Neural cell (in vitro differentiated cells): ENCODE data around the gene MYCN. TPM values are rescaled to one million over a fixed set of nuclear protein-coding genes. Genes with fewer than 3 reads are reported as not detected.

Experiments used
- H2AFZ ChIP-seq: fragments of 200-600, 300-800 bp; sonication (generic), shearing (Covaris generic); 2 replicates; pipeline ENCODE4 v1.6.0; 2014; ENCODE audit warnings: low read depth, mild to moderate bottlenecking, antibody characterized with exemption, low read length, moderate library complexity
- H3F3A ChIP-seq: fragments of 200-600 bp; shearing (Covaris generic); 2 replicates; pipeline ENCODE4 v1.6.1; 2016; ENCODE audit warnings: mild to moderate bottlenecking, moderate library complexity, mixed read lengths, antibody characterized with exemption, low read length; ENCODE audit not compliant: insufficient read depth, poor library complexity, severe bottlenecking
- H3K27ac ChIP-seq: fragments of 200-600, 300-800 bp; sonication (generic), shearing (Covaris generic); 2 replicates; pipeline ENCODE4 v1.5.1; 2014; ENCODE audit warnings: mild to moderate bottlenecking, low read length, moderate library complexity
- H3K27me3 ChIP-seq: fragments of 300-800, 200-600 bp; sonication (generic), shearing (Covaris generic); 2 replicates; pipeline ENCODE4 v1.6.0; 2014; ENCODE audit warnings: mild to moderate bottlenecking, low read depth, low read length, moderate library complexity; ENCODE audit not compliant: insufficient read depth
- H3K36me3 ChIP-seq: fragments of 300-800, 200-600 bp; sonication (generic), shearing (Covaris generic); 2 replicates; pipeline ENCODE4 v1.5.1; 2014; ENCODE audit warnings: mild to moderate bottlenecking, antibody characterized with exemption, low read length, moderate library complexity; ENCODE audit not compliant: insufficient read depth
- H3K4me2 ChIP-seq: fragments of 300-800, 200-600 bp; sonication (generic), shearing (Covaris generic); 2 replicates; pipeline ENCODE4 v1.6.0; 2014; ENCODE audit warnings: mild to moderate bottlenecking, low read length
- H3K4me3 ChIP-seq: fragments of 300-800, 200-600 bp; sonication (generic), shearing (Covaris generic); 2 replicates; pipeline ENCODE4 v1.5.1; 2014; ENCODE audit warnings: mild to moderate bottlenecking, low read length, moderate library complexity
- H3K79me2 ChIP-seq: fragments of 200-600 bp; shearing (Covaris generic); replicated peaks from 2 replicates; pipeline ENCODE4 v1.6.0; 2014; ENCODE audit warnings: mild to moderate bottlenecking, low read length, moderate library complexity; ENCODE audit not compliant: insufficient read depth
- H3K9ac ChIP-seq: fragments of 300-800, 200-600 bp; sonication (generic), shearing (Covaris generic); 2 replicates; pipeline ENCODE4 v1.6.1; 2016; ENCODE audit warnings: mild to moderate bottlenecking, low read length, mixed read lengths
- H3K9me2 ChIP-seq: fragments of 200-600 bp; shearing (Covaris generic); 2 replicates; pipeline ENCODE4 v1.6.1; 2016; ENCODE audit warnings: mild to moderate bottlenecking, low read length, mixed read lengths; ENCODE audit not compliant: insufficient read depth
- H3K9me3 ChIP-seq: fragments of 200-600, 300-800 bp; sonication (generic), shearing (Covaris generic); 2 replicates; pipeline ENCODE4 v1.6.1; 2016; ENCODE audit warnings: mild to moderate bottlenecking, mixed run types, low read length, moderate library complexity, mixed read lengths
- H4K20me1 ChIP-seq: fragments of 200-600 bp; shearing (Covaris generic); 2 replicates; pipeline ENCODE4 v1.6.1; 2016; ENCODE audit warnings: mild to moderate bottlenecking, mixed run types; ENCODE audit not compliant: insufficient read depth
- CTCF ChIP-seq: fragments of 450-650 bp; IDR thresholded peaks from 2 replicates; pipeline ENCODE4 v1.5.1; 2014; ENCODE audit warnings: antibody characterized with exemption, mild to moderate bottlenecking, moderate library complexity; ENCODE audit not compliant: poor library complexity, severe bottlenecking
- EP300 ChIP-seq: fragments of 450-650 bp; conservative IDR thresholded peaks from 2 replicates; pipeline ENCODE4 v1.6.1; 2014; ENCODE audit warnings: antibody characterized with exemption, mild to moderate bottlenecking, moderate library complexity; ENCODE audit not compliant: poor library complexity, severe bottlenecking
- EZH2 ChIP-seq: fragments of 200-600, 300-800 bp; shearing (Covaris generic), sonication (generic); IDR thresholded peaks from 2 replicates; pipeline ENCODE4 v1.6.1; 2014; ENCODE audit warnings: antibody characterized with exemption, low read length, borderline replicate concordance, mild to moderate bottlenecking; ENCODE audit not compliant: insufficient read depth, poor library complexity, severe bottlenecking
- MXI1 ChIP-seq: fragments of 450-650 bp; conservative IDR thresholded peaks from 2 replicates; pipeline ENCODE4 v1.6.1; 2014; ENCODE audit warnings: antibody characterized with exemption, mild to moderate bottlenecking; ENCODE audit not compliant: poor library complexity, severe bottlenecking
- POLR2AphosphoS5 ChIP-seq: IDR thresholded peaks from 2 replicates; pipeline ENCODE4 v1.6.1; 2012
- RAD21 ChIP-seq: fragments of 450-650 bp; conservative IDR thresholded peaks from 2 replicates; pipeline ENCODE4 v1.6.1; 2014; ENCODE audit warnings: antibody characterized with exemption, mild to moderate bottlenecking, moderate library complexity
- SMC3 ChIP-seq: fragments of 450-650 bp; conservative IDR thresholded peaks from 2 replicates; pipeline ENCODE4 v1.6.1; 2014; ENCODE audit warnings: antibody characterized with exemption, mild to moderate bottlenecking, moderate library complexity; ENCODE audit not compliant: poor library complexity
- TAF1 ChIP-seq: IDR thresholded peaks from 2 replicates; pipeline ENCODE4 v1.6.1; 2012; ENCODE audit warnings: low read depth
- polyA plus RNA-seq: library from polyadenylated mRNA; depleted of rRNA; stranded (reverse); fragments of >200 nt; gene quantifications from 2 replicates; pipeline ENCODE4 v1.2.3, GENCODE V29; 2014
- TF ChIP-seq, protein P1 (sequence below): IDR thresholded peaks from 2 replicates; pipeline ENCODE4 v1.6.1; 2012; ENCODE audit warnings: borderline replicate concordance

MYCN gene
- polyA plus RNA-seq, 1 donor from 2014 or later: 25.1 TPM

GRCh38 chr2:15963977-15964670, 23.8 kb downstream of the MYCN start (continued):
- TF ChIP-seq CTCF (no peak), EZH2 (no peak), TAF1 (no peak)

DNA sequence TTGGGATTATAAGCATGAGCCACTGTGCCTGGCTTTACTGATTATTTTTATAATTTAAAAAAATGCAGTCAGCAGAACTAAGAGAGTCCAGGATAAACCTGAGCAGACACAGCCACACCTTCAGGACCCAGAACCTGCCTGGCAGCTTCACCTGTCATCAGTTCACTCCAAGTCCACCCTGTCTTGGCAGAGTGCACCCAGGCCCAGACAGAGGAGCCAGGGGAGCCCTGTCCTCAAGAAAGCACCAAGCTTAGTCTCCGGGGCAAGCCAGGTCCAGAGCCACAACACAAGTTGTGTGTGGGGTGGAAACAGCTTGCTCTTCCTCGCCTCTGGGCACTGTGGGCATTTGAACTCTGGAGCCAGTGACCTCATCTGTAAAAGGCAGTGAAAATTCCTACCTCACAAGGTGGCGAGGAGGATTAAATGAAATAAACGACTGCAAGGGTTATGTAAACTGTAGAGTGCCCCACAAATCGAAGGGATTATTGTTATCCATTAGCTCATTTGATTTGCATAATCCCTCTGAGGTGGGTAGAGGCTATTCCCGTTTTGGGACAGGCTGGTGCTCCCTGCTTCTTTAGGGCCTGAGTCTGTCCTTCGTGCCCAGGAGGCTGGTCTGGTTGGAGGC, 24.7 kb downstream of the MYCN start:
- Histone ChIP-seq H3K27ac (no peak overlapping the region), H3F3A (no peaks in the 10 kb centered on the region), H3K36me3 (no peaks in the 10 kb centered on the region), H3K27me3 (no peaks in the 10 kb centered on the region), H3K9me3 (no peaks in the 10 kb centered on the region), H3K79me2 (no peaks in the 10 kb centered on the region), H3K4me3 (no peak overlapping the region), H2AFZ (no peak overlapping the region), H3K9me2 (no peaks in the 10 kb centered on the region), H3K4me2 (no peak overlapping the region), H4K20me1 (no peaks in the 10 kb centered on the region), H3K9ac (no peak overlapping the region)
- no peak for TF ChIP-seq TAF1
- no peak for TF ChIP-seq SMC3
- TF ChIP-seq RAD21: no peak
- TF ChIP-seq, protein P1, sequence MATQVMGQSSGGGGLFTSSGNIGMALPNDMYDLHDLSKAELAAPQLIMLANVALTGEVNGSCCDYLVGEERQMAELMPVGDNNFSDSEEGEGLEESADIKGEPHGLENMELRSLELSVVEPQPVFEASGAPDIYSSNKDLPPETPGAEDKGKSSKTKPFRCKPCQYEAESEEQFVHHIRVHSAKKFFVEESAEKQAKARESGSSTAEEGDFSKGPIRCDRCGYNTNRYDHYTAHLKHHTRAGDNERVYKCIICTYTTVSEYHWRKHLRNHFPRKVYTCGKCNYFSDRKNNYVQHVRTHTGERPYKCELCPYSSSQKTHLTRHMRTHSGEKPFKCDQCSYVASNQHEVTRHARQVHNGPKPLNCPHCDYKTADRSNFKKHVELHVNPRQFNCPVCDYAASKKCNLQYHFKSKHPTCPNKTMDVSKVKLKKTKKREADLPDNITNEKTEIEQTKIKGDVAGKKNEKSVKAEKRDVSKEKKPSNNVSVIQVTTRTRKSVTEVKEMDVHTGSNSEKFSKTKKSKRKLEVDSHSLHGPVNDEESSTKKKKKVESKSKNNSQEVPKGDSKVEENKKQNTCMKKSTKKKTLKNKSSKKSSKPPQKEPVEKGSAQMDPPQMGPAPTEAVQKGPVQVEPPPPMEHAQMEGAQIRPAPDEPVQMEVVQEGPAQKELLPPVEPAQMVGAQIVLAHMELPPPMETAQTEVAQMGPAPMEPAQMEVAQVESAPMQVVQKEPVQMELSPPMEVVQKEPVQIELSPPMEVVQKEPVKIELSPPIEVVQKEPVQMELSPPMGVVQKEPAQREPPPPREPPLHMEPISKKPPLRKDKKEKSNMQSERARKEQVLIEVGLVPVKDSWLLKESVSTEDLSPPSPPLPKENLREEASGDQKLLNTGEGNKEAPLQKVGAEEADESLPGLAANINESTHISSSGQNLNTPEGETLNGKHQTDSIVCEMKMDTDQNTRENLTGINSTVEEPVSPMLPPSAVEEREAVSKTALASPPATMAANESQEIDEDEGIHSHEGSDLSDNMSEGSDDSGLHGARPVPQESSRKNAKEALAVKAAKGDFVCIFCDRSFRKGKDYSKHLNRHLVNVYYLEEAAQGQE: no peak
- no peak for TF ChIP-seq EP300
- TF ChIP-seq EZH2: no peak
- no peak for TF ChIP-seq MXI1
- TF ChIP-seq CTCF: no peak
- TF ChIP-seq POLR2AphosphoS5: no peak
